Activated CD8-positive, alpha-beta memory T cell treated with anti-CD3 and anti-CD28 coated beads, Interleukin-2, amount 50 U/mL, for 1 hour (primary cell): ENCODE measurements around the gene NRCAM.
"Not testable (repeated sequence)": the region's sequence is repeated elsewhere in the genome, so short reads cannot be mapped to it uniquely, and the experiment has no call there.

Source experiments
- DNase-seq: peaks from one replicate; pipeline ENCODE4 v3.0.0-alpha.2; 2020; ENCODE audit errors: extremely low read depth

NRCAM gene

GRCh38 chr7:108455998-108456677, at the start of gene NRCAM:
NRCAM (minus strand) TSS chr7:108456436; CDS start chr7:108240064, 216,372 bp downstream.
- no peak for DNase-seq

DNA sequence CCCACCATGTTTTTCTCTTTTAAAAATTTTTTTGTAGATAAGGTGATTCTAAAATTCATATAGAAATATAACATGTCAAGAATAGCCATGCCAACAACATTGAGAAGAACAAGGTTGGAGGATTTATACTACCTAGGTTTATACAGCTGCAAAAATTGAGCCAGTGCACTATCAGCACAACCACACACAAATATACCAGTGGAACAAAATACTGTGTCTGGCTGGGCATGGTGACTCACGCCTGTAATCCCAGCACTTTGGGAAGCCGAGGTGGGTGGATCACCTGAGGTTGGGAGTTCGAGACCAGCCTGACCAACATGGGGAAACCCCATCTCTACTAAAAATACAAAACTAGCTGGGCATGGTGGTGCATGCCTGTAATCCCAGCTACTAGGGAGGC, 48.3 kb upstream of the NRCAM start:
- not testable (repeated sequence) for DNase-seq

- DNase-seq, result no peak
Observed at GRCh38 chr7:108503112-108504026, 47.1 kb upstream of the NRCAM start.

DNA sequence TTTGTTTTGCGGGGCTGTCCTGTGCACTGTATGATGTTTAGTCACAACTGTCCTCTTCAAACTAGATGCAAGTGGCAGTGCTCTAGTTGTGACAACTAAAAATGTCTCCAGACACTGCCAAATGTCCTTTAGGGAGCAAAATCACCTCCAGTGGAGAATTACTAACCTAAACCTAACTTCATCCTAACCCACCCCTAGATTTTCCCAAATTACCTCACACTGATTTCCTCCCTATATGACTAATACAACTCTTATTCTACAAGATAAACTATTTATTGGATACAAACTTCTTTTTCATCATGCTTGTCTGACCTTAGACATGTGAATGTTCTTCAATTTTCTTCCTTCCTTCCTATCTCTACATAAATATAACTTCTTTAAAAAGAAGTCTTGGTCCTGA, 43.3 kb upstream of the NRCAM start:
- no peak for DNase-seq

DNA sequence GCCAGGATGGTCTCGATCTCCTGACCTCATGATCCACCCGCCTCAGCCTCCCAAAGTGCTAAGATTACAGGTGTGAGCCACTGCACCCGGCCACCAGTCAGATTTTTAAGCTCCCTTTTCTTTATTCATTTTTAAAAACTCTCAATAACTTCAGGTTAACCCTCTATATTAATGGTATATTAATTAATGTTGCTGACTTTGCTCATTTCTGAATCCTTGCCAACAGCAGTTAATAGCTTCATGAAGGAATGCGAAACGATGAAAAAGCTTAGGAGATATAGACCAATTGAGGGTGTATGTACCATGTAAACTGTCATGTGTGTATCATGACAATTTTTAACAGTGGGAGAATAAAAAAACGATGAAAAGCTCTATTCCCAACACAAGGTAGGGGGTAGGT, 42.2 kb upstream of the NRCAM start:
- DNase-seq, result no peak

DNA sequence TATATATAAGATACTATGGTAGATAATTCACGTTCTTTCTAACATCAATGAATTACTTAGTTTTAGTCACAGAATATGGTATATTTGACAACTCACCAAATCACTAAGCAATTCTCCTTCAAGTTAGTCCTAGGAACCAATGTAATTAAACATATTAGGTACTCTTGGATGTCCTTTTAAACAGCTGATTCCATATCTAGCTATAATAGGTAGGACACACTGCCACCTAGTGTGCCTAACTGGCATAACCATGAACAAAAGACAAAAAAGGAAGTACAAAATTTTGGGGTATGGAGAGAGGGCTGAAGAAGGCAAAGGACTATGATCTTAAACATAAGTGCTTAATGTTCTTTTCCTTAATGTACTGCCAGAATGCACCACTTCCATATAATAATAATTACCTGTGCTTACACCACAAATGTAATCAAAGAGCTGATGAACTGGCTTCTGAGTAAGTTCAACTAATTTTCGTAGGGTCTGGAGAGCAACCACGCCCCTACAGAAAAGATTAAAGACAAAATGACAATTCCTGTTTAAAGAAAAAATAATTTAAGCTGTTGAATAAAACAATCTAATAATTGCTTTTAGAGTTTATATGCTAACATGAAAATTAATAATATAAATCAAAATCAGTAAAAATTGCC, 41.0 kb upstream of the NRCAM start:
- no peak for DNase-seq

- no peak for DNase-seq
Observed at GRCh38 chr7:108492742-108493141, 36.5 kb upstream of the NRCAM start.

DNA sequence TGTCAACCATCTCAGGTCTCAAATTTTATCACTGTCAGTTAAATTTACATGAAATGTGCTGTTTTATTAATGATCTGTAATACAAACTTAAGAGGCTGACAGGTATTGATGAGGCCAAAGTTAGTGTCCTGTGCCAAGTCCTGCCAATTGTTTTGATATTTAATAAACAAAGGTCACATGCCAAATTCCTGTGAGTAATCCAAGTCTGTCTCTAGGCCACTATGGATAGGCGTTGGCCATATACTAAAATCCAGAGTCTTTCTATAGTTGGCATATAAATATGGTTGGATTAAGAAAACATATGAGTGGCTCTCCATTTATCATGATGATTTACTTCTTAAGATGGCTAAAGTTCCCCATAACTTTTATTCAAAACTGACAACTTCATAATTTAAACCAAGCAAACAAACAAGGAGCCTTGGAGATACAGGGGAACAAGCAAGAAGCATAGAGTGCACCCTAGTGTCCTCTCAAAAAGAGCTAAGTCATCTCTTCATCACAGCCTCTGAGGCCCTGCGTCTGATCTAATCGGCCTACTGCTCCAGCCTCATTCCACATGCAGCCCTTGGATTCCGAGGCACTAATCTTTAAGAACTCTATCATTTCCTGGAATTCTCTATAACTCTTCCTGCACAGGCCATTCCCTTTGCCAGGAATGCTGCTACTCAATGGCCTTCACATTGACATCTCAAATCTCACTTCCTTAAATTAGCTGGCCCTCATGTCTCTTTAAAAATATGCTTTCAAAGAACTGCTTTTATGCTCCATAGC, 32.7 kb upstream of the NRCAM start:
- no peak for DNase-seq

DNA sequence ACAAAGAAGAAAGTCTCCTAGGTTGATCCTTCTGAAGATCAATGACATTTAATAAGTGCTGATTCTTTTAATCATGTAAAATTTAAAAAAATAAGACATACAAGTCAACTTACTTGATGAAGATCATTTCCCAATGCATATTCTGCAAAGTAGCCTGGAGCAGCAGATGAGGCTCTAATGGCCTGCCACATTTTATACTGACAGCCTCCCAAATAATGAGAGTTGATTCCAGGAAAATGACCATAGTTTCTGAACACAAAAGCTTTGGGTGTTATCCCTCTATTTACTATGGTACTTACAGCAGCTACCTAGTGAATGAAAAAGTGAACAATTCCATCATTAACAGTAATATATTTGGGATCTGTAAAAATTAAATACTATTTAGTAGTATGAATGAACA, 31.4 kb upstream of the NRCAM start:
- DNase-seq, result no peak

DNA sequence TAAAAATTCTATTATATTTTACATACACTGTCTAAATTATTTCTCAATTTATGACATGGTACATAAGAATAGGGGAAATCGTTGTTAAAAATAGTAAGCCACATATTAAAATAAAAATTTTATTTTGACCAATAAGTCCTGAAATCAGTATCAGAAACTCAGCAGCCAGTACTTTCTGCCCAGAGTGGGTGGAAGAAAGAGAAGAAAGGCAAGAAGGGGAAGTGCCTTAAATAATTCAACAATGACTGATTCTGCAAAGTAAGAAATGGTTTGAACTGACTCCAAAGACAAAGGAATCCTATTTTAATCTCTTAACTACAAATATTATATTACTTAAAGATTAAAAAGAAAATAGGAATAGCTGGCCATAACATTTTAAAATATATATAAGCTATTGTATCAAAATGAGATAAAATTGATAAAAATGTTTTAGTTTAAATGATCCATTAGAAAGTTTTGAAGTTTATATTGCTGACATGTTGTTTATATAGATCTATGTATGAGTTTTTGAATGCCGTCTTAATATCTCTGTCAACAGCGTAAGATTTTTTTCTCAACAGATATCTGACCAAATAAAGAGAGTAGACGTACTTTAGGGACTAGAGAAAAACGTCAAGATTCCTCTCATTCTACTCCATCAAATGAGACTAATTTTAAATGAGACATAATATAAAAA, 30.2 kb upstream of the NRCAM start:
- no peak for DNase-seq

DNA sequence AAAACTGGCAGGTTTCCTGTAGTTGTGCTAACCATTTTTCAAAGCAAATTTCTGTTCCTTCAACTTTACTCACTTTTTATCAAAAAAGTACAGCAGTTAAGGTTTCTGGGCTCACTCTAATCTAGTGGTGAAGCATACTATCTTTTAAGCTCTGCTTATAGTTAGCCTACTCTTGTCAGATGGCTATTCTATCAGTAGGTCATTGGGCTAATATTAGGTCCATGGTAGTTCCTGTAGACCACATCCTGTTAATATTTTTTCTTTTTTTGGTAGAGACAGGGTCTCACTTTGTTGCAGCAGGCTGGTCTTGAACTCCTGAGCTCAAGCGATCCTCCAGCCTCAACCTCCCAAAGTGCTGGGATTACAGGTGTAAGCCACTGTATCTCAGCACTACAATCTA, 27.9 kb upstream of the NRCAM start:
- no peak for DNase-seq

DNA sequence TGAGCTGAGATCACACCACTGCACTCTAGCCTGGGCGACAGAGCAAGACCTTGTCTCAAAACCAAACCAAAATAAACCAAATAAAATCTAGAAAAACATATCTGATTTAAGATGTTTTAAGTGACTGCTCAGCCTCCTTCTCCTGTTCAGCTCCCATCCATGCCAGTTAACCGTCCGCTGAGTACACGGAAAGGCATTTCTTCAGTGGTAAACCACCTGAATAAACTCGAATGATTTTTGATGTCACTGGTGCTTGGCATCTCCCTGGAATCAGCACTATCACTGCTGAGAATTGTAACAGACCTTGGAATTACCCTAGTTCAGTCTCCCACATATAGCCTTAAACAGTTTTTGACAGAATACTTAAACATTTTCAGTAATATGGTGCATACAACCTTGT, 24.1 kb upstream of the NRCAM start:
- DNase-seq, result no peak

- no peak for DNase-seq
Observed at GRCh38 chr7:108479751-108480150, 23.5 kb upstream of the NRCAM start.

DNA sequence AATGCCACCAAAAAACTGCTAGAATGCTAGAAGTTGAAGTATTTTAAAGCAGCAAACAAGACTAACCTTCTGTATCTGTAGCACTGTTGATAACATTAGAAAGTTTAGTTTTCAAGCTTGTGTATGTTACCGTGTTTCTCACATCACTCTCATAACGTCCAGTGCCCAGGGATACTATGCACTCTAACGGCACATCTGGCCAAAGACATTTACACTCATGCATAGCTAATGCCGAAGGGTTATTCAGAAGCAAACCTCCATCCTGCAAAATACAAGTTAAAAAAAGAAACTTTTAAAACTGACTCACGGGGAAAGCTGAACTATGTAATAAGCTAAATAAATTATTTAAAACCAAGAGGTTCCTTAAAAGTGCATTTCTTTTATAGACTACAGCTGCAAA, 22.9 kb upstream of the NRCAM start:
- DNase-seq, result no peak

DNA sequence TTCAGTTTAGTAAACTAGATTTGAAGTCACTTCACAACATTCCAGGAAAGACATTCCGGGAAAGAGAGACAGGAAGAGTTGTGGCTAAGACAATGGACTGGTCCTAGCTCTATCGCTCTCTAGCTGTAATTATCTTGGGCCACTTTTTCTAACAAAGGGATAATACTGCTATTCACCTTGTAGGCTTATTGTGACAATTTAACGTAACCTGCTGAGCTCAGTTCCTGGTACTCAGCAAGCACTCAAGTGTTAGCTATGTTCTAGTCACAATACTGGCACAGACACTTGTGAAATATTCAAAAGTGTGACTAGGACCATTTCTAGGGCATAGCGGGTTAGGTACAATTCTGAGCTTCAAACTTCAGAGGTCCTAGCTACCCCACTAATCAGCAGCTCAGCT, 12.0 kb upstream of the NRCAM start:
- no peak for DNase-seq

- no peak for DNase-seq
Observed at GRCh38 chr7:108467391-108467790, 11.2 kb upstream of the NRCAM start.

GRCh38 chr7:108466322-108466721, 10.1 kb upstream of the NRCAM start:
- DNase-seq, result not testable (repeated sequence)

- DNase-seq, result no peak
Observed at GRCh38 chr7:108464743-108465142, 8.5 kb upstream of the NRCAM start.

DNA sequence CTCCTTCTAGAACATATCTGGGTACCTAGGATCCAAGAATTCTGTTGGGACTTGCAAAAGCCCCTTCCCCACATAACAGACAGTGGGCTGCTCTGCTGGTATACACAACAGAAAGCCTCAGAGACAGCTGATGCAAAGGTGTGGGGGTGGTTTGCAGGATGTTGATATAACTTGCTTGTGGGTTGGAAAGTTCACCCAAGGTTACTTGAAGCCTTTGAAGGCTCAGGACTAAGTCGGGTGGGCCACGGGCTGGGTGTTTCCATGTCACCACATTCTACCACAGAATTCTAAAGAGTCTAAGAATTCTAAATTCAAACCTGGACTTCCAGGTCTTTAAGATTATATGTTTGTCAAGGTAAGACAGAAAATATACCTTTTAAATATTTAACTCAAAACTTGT, 7.4 kb upstream of the NRCAM start:
- no peak for DNase-seq

DNA sequence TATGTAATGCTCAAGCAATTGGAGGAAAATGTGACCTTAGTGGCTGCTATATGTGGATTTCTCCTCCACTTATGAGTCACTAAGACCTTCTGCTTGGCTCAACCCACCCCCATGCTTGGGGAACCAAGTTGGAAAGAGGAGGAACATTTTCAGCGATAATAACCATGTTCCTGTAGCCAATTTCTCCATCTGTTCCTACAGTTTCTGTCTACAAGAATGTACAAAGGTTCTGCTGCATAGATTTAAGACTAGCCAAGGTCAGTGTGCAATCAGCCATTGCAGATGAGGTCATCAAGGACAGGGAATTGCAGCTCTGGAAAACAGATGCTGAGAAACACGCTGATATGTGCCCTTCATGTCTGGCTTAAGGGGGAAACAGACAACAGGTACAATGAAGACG, 5.6 kb upstream of the NRCAM start:
- no peak for DNase-seq

- DNase-seq, result no peak
Observed at GRCh38 chr7:108460964-108461363, 4.7 kb upstream of the NRCAM start.
